GM20431 (cell line): ENCODE data around the gene MST1R.
"Not testable (repeated sequence)": the region's sequence is repeated elsewhere in the genome, so short reads cannot be mapped to it uniquely, and the experiment has no call there.

Experiments used
- in situ Hi-C: fragments of 300-500 bp; cut with MseI, MboI; formaldehyde crosslinking; loops from one replicate; pipeline ENCODE4 v1.15.0; 2020; ENCODE audit warnings: low sequenced_read_pairs; ENCODE audit not compliant: unreplicated experiment

MST1R gene

DNA sequence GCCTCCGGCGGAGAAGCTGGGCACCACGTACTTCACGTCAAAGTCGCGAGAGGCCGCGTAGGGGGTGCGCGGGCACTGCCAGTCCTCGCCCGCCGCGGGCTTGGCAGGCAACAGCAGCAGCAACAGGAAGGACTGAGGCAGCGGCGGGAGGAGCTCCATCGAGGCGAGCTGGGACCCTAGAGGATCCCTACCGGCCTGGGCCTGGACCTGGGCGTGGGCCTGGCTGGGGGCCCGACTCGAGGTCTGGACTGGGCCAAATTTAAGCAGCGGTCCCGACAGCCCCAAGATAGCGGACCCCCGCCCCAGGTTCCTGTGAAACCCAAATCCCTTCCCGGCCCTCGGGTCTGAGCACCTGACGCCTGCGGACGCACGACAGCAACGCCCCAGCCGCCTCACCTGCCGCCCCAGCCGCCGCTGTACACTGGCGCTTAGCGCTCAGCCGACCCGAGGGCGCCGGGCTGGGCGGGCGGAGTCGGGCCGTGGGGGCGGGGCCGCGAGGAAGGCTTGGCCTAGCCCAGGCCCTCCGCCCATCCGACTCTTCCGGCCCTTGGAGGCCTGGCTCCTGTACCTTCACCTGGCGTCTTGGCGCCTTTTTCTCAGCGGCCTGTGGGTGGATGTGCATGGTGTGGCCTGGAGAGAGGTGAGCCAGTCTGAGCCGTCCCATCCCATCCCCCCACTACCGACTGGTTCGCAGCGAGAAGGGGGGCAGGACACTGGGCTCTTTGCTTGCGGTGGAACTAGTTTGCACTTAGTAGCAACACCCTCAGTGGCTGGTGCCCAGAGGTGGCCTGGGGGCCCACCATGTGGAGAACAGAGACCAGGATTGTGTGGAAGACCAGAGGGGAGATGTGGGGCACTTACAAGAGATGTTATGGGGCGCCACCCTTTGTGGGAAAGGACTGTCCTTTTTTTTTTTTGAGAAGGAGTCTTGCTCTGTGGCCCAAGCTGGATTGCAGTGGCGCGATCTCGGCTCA is at the start of gene MST1R:
MST1R (minus strand) TSS at position 423 of the 974 bp plus-strand sequence; CDS start at position 159, 264 bp downstream.
- in situ Hi-C loops: no loop called here

GRCh38 chr3:49952924-49953323 is 49.3 kb upstream of the MST1R start:
- in situ Hi-C loops: no loop called here

DNA sequence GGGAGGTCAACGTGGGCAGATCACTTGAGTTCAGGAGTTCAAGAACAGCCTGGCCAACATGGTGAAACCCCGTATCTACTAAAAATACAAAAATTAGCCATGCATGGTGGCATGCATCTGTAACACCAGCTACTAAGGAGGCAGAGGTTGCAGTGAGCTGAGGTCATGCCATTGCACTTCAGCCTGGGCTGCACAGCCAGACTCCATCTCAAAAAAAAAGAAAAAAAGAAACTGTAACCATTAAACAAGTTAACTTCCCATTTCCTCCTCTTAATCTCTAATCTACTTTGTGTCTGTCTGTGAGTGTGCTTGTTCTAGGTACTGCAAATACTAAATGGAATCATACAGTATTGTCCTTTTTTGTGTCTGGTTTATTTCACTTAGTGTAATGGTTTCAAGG is 39.0 kb upstream of the MST1R start:
- in situ Hi-C loops: no loop called here

DNA sequence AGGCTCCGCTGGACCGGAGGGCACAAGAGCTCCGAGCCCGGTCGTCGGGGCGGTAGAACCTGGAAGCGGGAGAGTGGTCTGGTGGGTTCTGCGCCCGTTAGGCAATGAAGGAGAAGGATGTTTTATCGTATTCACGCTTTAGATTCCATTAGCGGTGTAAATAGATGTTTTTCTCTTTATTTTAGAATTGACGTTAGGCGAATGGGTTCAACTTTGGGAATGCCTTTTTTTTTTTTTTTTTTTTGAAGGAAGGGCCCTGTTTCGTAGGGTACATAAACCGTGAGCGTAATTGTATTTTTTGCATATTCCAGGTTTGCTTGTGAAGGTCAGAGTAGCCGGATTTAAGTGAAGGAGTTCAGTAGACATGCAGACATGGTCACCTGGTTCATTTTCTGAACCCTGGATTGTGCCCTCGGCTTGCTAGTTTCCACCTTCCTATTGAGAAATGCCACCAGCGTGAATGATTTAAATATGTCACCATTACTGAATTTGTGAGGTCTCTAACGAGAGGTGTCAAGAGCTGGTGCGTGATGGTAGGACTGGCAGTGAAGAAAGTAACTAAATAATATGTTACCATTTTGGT is 37.1 kb upstream of the MST1R start:
- in situ Hi-C loops: no loop called here

GRCh38 chr3:49939858-49940666 is 36.4 kb upstream of the MST1R start, which contains the start of gene RBM6:
TSS of gene RBM6 (plus strand) at chr3:49940150. CDS start at chr3:49962642, 22,492 bp downstream.
- in situ Hi-C loops: no loop called here

GRCh38 chr3:49937090-49937489 is 33.4 kb upstream of the MST1R start:
- in situ Hi-C loops: no loop called here

DNA sequence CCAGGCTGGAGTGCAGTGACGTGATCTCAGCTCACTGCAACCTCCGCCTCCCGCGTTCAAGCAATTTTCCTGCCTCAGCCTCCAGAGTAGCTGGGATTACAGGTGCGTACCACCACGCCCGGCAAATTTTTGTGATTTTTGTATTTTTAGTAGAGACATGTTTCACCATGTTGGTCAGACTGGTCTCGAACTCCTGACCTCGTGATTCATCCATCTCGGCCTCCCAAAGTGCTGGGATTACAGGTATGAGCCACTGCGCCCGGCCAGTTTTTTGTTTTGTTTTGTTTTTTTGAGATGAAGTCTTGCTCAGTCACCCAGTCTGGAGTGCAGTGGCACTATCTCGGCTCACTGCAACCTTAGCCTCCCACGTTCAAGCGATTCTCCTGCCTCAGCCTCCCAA is 28.6 kb upstream of the MST1R start:
- in situ Hi-C loops: not testable (repeated sequence)

GRCh38 chr3:49930922-49931321 is 27.2 kb upstream of the MST1R start:
- in situ Hi-C loops: no loop called here

GRCh38 chr3:49930168-49930690 is 26.6 kb upstream of the MST1R start:
- in situ Hi-C loops: no loop called here

GRCh38 chr3:49929291-49930167 is 25.9 kb upstream of the MST1R start, which contains the start of gene MON1A:
TSS of gene MON1A (minus strand) at chr3:49929811. CDS start at chr3:49913346, 16,465 bp downstream.
- in situ Hi-C loops: no loop called here

GRCh38 chr3:49928481-49929017 is 24.9 kb upstream of the MST1R start:
- in situ Hi-C loops: no loop called here

- in situ Hi-C loops: no loop called here
Observed at GRCh38 chr3:49927798-49928197, 24.1 kb upstream of the MST1R start.

- in situ Hi-C loops: no loop called here
Observed at GRCh38 chr3:49926117-49926728, 22.6 kb upstream of the MST1R start.

GRCh38 chr3:49925485-49925884 is 21.8 kb upstream of the MST1R start:
- in situ Hi-C loops: no loop called here

DNA sequence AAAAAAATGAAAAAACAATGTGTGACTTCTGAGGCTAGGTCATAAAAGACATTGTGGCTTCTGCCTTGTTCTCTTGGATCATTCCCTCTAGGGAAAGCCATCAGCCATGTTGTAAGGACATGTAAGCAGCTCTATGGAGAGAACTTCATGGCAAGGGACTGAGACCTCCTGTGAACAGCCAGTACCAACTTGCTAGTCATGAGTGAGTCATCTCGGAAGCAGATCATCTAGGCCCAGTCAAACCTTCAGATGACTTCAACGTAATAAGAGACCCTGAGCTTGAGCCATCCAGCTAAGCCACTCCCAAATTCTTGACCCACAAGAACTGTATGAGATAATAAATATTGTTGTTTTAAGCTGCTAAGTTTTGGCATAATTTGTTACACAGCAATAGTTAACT is 21.0 kb upstream of the MST1R start:
- in situ Hi-C loops: no loop called here

DNA sequence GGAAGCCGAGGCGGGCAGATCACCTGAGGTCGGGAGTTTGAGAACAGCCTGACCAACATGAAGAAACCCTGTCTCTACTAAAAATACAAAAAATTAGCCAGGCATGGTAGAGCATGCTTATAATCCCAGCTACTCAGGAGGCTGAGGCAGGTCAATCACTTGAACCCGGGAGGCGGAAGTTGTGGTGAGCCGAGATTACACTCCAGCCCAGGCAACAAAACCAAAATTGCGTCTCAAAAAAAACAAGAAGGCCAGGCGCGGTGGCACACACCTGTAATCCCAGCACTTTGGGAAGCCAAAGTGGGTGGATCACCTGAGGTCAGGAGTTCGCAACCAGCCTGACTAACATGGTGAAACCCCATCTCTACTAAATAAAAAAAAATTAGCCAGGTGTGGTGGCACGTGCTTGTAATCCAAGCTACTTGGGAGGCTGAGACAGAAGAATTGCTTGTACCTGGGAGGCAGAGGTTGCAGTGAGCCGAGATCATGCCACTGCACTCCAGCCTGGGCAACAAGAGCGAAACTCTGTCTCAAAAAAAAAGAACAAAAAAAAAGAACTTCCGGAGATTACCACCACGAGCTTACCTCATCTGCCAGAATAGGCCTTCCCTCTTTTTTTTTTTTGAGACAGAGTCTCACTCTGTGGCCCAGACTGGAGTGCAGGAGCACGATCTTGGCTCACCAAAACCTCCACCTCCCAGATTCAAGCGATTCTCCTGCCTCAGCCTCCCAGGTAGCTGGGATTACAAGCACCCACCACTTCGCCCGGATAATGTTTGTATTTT is 14.3 kb upstream of the MST1R start:
- in situ Hi-C loops: not testable (repeated sequence)

DNA sequence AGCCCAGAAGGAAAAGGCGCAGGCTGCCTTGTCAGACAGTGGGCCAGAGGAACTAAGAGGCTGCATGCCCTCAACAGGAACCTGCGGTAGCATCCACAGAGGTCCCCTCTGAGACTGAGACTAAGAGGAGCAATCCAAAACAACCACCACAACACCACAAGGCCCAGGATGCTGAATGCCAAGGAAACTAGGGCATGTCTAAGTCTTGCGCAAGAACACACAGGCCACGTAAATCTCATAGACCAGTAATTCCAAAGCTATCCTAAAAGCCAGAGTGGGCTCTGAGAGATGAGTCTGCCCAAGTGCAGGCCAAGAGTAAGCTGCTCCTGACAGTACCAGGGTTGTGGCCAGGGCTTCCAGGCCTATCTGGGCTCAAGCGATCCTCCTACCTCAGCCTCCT is 13.0 kb upstream of the MST1R start:
- in situ Hi-C loops: no loop called here

- in situ Hi-C loops: no loop called here
Observed at GRCh38 chr3:49914906-49915305, 11.2 kb upstream of the MST1R start.
